Activated CD8-positive, alpha-beta memory T cell treated with anti-CD3 and anti-CD28 coated beads, Interleukin-2, amount 50 U/mL, for 1 hour (primary cell): ENCODE results near the gene PLB1.

ENCODE experiments used
- DNase-seq: peaks from one replicate; pipeline ENCODE4 v3.0.0-alpha.2; 2020; ENCODE audit errors: extremely low read depth

PLB1 gene

GRCh38 chr2:28689771-28690170, 193.9 kb downstream of the PLB1 start:
- DNase-seq: no peak

- DNase-seq: no peak
Observed at GRCh38 chr2:28692411-28692810, 196.6 kb downstream of the PLB1 start.

- DNase-seq: no peak
Observed at GRCh38 chr2:28693223-28693622, 197.4 kb downstream of the PLB1 start.
